Glutamatergic neuron (in vitro differentiated cells): ENCODE measurements around the gene AGAP1. TPM values are rescaled to one million over a fixed set of nuclear protein-coding genes. Genes with fewer than 3 reads are reported as not detected.

Experiments used
- DNase-seq: peaks from one replicate; pipeline ENCODE4 v3.0.0; 2022
- H3K27ac Mint-ChIP-seq: one replicate; pipeline ENCODE4 v1.8.0; 2020; ENCODE audit warnings: mild to moderate bottlenecking, mixed read lengths, inconsistent platforms; ENCODE audit not compliant: unreplicated experiment
- H3K27me3 Mint-ChIP-seq: one replicate; pipeline ENCODE4 v1.8.0; 2020; ENCODE audit warnings: mild to moderate bottlenecking, moderate library complexity, mixed read lengths, inconsistent platforms; ENCODE audit not compliant: unreplicated experiment
- H3K36me3 Mint-ChIP-seq: one replicate; pipeline ENCODE4 v1.8.0; 2020; ENCODE audit warnings: mild to moderate bottlenecking, mixed read lengths, inconsistent platforms; ENCODE audit not compliant: unreplicated experiment
- H3K4me1 Mint-ChIP-seq: one replicate; pipeline ENCODE4 v1.8.0; 2020; ENCODE audit warnings: mild to moderate bottlenecking, low read depth, mixed read lengths, inconsistent platforms; ENCODE audit not compliant: unreplicated experiment
- H3K4me3 Mint-ChIP-seq: one replicate; pipeline ENCODE4 v1.8.0; 2020; ENCODE audit warnings: mild to moderate bottlenecking, mixed read lengths, inconsistent platforms; ENCODE audit not compliant: unreplicated experiment
- H3K9me3 Mint-ChIP-seq: one replicate; pipeline ENCODE4 v1.8.0; 2020; ENCODE audit warnings: mild to moderate bottlenecking, moderate library complexity, mixed read lengths, inconsistent platforms; ENCODE audit not compliant: unreplicated experiment
- total RNA-seq: library from RNA; stranded (reverse); fragmentation: NEBNext Ultra II Directional; extraction: Animal tissue kit (Norgen Biotek cat#: 25700); gene quantifications from one replicate; pipeline ENCODE4 v1.2.1, GENCODE V29; 2021; ENCODE audit not compliant: unreplicated experiment
- TF ChIP-seq, protein P1 (sequence below): fragments of 200-600 bp; sonication (generic); IDR thresholded peaks from one replicate; pipeline ENCODE4 v1.5.0; 2021; ENCODE audit not compliant: partially characterized antibody, unreplicated experiment

Gene AGAP1
- total RNA-seq, 1 donor from 2014 or later: 153 TPM

- H3K27ac Mint-ChIP-seq: no peak overlapping the region
- DNase-seq: no peak
These were observed 527.7 kb downstream of the AGAP1 start for GRCh38 chr2:236021499-236022057.

DNA sequence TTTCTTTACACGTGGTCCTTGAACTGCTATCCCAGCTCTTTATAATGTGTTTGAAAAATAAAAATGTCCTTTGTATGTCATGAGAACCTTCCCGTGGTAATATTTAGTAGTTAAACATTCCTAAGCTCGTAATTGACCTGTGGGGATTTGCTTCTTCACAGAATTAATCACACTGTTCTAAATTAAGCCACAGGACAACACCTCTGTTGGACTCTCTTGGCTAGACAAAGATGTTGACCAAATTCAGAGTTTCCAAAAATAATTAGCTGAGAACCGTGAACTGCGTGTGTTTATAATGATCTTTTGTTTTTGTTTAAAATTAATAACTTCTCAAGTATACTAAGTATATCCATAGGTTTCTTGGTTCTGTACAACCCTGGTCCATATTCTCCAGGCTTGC, 528.3 kb downstream of the AGAP1 start:
- H3K27me3 Mint-ChIP-seq: peaks cover 6% of the 10 kb centered on the region
- no peak for DNase-seq
- H3K4me1 Mint-ChIP-seq: peaks cover 10% of the 10 kb centered on the region

More at GRCh38 chr2:236021499-236022057, 527.7 kb downstream of the AGAP1 start:
- Mint-ChIP-seq H3K36me3 (peaks cover 20% of the 10 kb centered on the region), H3K4me3 (no peak overlapping the region), H3K27me3 (peaks cover 6% of the 10 kb centered on the region), H3K9me3 (peaks cover 19% of the 10 kb centered on the region), H3K4me1 (peaks cover 10% of the 10 kb centered on the region)
- TF ChIP-seq, protein P1, sequence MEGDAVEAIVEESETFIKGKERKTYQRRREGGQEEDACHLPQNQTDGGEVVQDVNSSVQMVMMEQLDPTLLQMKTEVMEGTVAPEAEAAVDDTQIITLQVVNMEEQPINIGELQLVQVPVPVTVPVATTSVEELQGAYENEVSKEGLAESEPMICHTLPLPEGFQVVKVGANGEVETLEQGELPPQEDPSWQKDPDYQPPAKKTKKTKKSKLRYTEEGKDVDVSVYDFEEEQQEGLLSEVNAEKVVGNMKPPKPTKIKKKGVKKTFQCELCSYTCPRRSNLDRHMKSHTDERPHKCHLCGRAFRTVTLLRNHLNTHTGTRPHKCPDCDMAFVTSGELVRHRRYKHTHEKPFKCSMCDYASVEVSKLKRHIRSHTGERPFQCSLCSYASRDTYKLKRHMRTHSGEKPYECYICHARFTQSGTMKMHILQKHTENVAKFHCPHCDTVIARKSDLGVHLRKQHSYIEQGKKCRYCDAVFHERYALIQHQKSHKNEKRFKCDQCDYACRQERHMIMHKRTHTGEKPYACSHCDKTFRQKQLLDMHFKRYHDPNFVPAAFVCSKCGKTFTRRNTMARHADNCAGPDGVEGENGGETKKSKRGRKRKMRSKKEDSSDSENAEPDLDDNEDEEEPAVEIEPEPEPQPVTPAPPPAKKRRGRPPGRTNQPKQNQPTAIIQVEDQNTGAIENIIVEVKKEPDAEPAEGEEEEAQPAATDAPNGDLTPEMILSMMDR: no peak

GRCh38 chr2:236025892-236026291, 532.0 kb downstream of the AGAP1 start:
- H3K4me1 Mint-ChIP-seq: peaks cover 2% of the 10 kb centered on the region
- TF ChIP-seq, protein P1: no peak
- H3K4me3 Mint-ChIP-seq: no peak overlapping the region
- no peak for DNase-seq
- H3K27me3 Mint-ChIP-seq: peaks cover 3% of the 10 kb centered on the region
- H3K36me3 Mint-ChIP-seq: peaks cover 1% of the 10 kb centered on the region
- peaks cover 10% of the 10 kb centered on the region for H3K9me3 Mint-ChIP-seq
- no peak overlapping the region for H3K27ac Mint-ChIP-seq

More for the DNA sequence above, 528.3 kb downstream of the AGAP1 start:
- H3K36me3 Mint-ChIP-seq: peaks cover 20% of the 10 kb centered on the region
- H3K9me3 Mint-ChIP-seq: peaks cover 19% of the 10 kb centered on the region
- H3K27ac Mint-ChIP-seq: no peak overlapping the region
- TF ChIP-seq, protein P1: no peak
- no peak overlapping the region for H3K4me3 Mint-ChIP-seq

DNA sequence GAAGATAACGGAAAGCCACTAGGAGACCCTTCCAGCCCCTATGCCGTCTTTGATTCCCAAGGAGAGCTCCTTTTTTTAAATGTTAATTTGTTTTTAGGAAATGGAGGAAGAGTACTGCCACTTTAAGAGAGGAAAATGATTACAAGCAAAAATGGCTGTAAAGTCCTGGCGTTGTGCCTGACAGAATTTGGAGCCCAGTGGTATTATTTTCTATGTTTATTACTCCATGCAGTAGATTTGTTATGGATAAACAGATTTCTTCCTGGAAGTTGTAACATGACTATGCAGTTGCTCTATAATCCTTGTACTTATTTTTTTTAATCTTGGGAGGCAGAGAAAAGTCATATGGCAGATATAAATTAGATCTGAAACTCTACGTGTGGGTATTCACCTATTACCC, 533.0 kb downstream of the AGAP1 start:
- TF ChIP-seq, protein P1: no peak
- H3K36me3 Mint-ChIP-seq: peaks cover 4% of the 10 kb centered on the region
- H3K27ac Mint-ChIP-seq: no peak overlapping the region
- H3K4me3 Mint-ChIP-seq: no peak overlapping the region
- peaks cover 10% of the 10 kb centered on the region for H3K9me3 Mint-ChIP-seq
- peaks cover 3% of the 10 kb centered on the region for H3K27me3 Mint-ChIP-seq
- DNase-seq: no peak
- H3K4me1 Mint-ChIP-seq: no peaks in the 10 kb centered on the region

- no peak overlapping the region for H3K4me3 Mint-ChIP-seq
- peaks cover 8% of the 10 kb centered on the region for H3K27me3 Mint-ChIP-seq
- no peaks in the 10 kb centered on the region for H3K4me1 Mint-ChIP-seq
- H3K27ac Mint-ChIP-seq: no peak overlapping the region
- no peak for DNase-seq
- peaks cover 4% of the 10 kb centered on the region for H3K36me3 Mint-ChIP-seq
- H3K9me3 Mint-ChIP-seq: peaks cover 11% of the 10 kb centered on the region
- TF ChIP-seq, protein P1: no peak
These were observed 534.2 kb downstream of the AGAP1 start for GRCh38 chr2:236028066-236028465.
